ENCODE data around the gene NCR3LG1. TPM values are rescaled to one million over a fixed set of nuclear protein-coding genes. Genes with fewer than 3 reads are reported as not detected.
A peak's percentile ranks its signal among the peaks of the same experiment; 100 is the strongest.

NCR3LG1 gene
- total RNA-seq, 2 experiments from 2014 or later: 7.7 to 23.0 TPM

- no peak for DNase-seq (ENCODE audit: low spot score)
- Histone ChIP-seq H3K36me3 (ENCODE audit: insufficient read depth, low read length) (no peaks in the 10 kb centered on the region), H2AFZ (ENCODE audit: low read length) (peak overlapping the region; percentile 3; the same call in 1 of the 2 replicates), H3K4me2 (ENCODE audit: low read length) (no peak overlapping the region), H3K9me3 (ENCODE audit: low read length) (no peaks in the 10 kb centered on the region), H3K27ac (ENCODE audit: low read depth, low read length, poor library complexity, severe bottlenecking) (no peak overlapping the region), H3K4me1 (ENCODE audit: insufficient read depth, low read length, poor library complexity, severe bottlenecking) (peaks cover 30% of the 10 kb centered on the region), H3K4me3 (ENCODE audit: low read depth, low read length, poor library complexity, severe bottlenecking) (no peak overlapping the region), H3K79me2 (ENCODE audit: insufficient read depth, low read depth, low read length) (no peaks in the 10 kb centered on the region), H3K9me2 (ENCODE audit: insufficient read depth, low read length) (no peaks in the 10 kb centered on the region), H4K20me1 (ENCODE audit: insufficient read depth, low read length) (no peaks in the 10 kb centered on the region)
- TF ChIP-seq EZH2phosphoT487 (IDR thresholded peaks at IDR 0.05; ENCODE audit: borderline replicate concordance, low read depth, low read length) (no peak), CTCF (conservative IDR thresholded peaks at IDR 0.05; ENCODE audit: low read length) (no peak)
- BruUV-seq (replicated peaks): no TSS peak
- intact Hi-C loops (cut with micrococcal nuclease; ENCODE audit: unreplicated experiment): no loop called here
- ChIA-PET POLR2A (no interaction called here), CTCF (ENCODE audit: unreplicated experiment) (no interaction called here)
These were observed 53.8 kb downstream of the NCR3LG1 start for GRCh38 chr11:17405232-17406005.

- Histone ChIP-seq H3K4me1 (ENCODE audit: insufficient read depth, low read length, poor library complexity, severe bottlenecking) (peaks cover 21% of the 10 kb centered on the region), H3K9me3 (ENCODE audit: low read length) (no peaks in the 10 kb centered on the region), H3K4me2 (ENCODE audit: low read length) (no peak overlapping the region), H3K4me3 (ENCODE audit: low read depth, low read length, poor library complexity, severe bottlenecking) (no peak overlapping the region), H3K27ac (ENCODE audit: low read depth, low read length, poor library complexity, severe bottlenecking) (no peak overlapping the region), H3K36me3 (ENCODE audit: insufficient read depth, low read length) (no peaks in the 10 kb centered on the region), H4K20me1 (ENCODE audit: insufficient read depth, low read length) (no peaks in the 10 kb centered on the region), H3K9me2 (ENCODE audit: insufficient read depth, low read length) (no peaks in the 10 kb centered on the region), H3K79me2 (ENCODE audit: insufficient read depth, low read depth, low read length) (no peaks in the 10 kb centered on the region), H2AFZ (ENCODE audit: low read length) (no peak overlapping the region)
- ChIA-PET CTCF (ENCODE audit: unreplicated experiment) (no interaction called here), POLR2A (no interaction called here)
- DNase-seq (ENCODE audit: low spot score): no peak
- BruUV-seq (replicated peaks): no TSS peak
- intact Hi-C loops (cut with micrococcal nuclease; ENCODE audit: unreplicated experiment): no loop called here
- TF ChIP-seq EZH2phosphoT487 (IDR thresholded peaks at IDR 0.05; ENCODE audit: borderline replicate concordance, low read depth, low read length) (no peak), CTCF (conservative IDR thresholded peaks at IDR 0.05; ENCODE audit: low read length) (no peak)
These were observed 54.6 kb downstream of the NCR3LG1 start for GRCh38 chr11:17406082-17406817.

GRCh38 chr11:17406818-17407149 lies 55.2 kb downstream of the NCR3LG1 start:
- TF ChIP-seq CTCF (conservative IDR thresholded peaks at IDR 0.05; ENCODE audit: low read length): no peak
- no peak for TF ChIP-seq EZH2phosphoT487 (IDR thresholded peaks at IDR 0.05; ENCODE audit: borderline replicate concordance, low read depth, low read length)
- Histone ChIP-seq H3K79me2 (ENCODE audit: insufficient read depth, low read depth, low read length) (no peaks in the 10 kb centered on the region), H4K20me1 (ENCODE audit: insufficient read depth, low read length) (no peaks in the 10 kb centered on the region), H2AFZ (ENCODE audit: low read length) (no peak overlapping the region), H3K4me3 (ENCODE audit: low read depth, low read length, poor library complexity, severe bottlenecking) (no peak overlapping the region), H3K36me3 (ENCODE audit: insufficient read depth, low read length) (no peaks in the 10 kb centered on the region), H3K27ac (ENCODE audit: low read depth, low read length, poor library complexity, severe bottlenecking) (no peak overlapping the region), H3K9me2 (ENCODE audit: insufficient read depth, low read length) (no peaks in the 10 kb centered on the region), H3K4me1 (ENCODE audit: insufficient read depth, low read length, poor library complexity, severe bottlenecking) (peaks cover 16% of the 10 kb centered on the region), H3K9me3 (ENCODE audit: low read length) (no peaks in the 10 kb centered on the region), H3K4me2 (ENCODE audit: low read length) (no peak overlapping the region)
- no peak for DNase-seq (ENCODE audit: low spot score)
- no TSS peak for BruUV-seq (replicated peaks)
- intact Hi-C loops (cut with micrococcal nuclease; ENCODE audit: unreplicated experiment): no loop called here
- ChIA-PET CTCF (ENCODE audit: unreplicated experiment) (no interaction called here), POLR2A (no interaction called here)
